GM19193 (cell line): ENCODE measurements around the gene FAM114A1.

ENCODE experiments used
- POLR2A ChIP-seq: IDR thresholded peaks from 4 replicates; pipeline ENCODE4 v1.6.1; 2011; ENCODE audit not compliant: insufficient read depth, insufficient read length; ENCODE audit errors: extremely low read depth

The FAM114A1 gene

DNA sequence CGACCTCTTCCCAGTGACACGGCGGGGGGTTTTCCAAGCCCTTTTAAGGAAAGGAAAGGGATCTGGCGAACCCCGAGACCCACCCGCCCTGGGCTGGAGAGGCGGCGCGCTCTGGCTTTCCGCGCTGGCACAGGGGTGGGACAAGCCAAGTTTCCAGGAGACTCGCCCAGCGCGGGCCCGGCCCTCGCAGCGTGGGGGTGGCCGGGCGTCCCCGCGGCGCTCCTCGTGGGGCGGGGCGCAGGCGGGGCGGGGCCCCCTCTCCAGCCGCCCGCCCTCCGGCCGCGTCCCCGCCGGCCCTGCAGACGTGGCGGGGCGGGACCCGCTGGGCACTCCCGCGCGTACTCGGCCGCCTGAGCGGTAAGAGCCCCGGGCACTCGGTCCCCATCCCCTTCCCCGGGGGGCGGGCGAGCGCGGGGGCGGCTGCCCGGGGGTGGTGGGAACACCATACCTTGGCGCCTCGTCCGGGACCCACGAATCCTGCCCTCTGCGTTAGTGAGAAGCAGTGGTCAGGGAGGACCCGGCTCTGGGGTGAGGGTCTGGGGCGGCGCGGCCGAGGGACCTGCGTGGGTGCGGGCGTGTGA is at the start of gene FAM114A1:
TSS of gene FAM114A1 (plus strand) at position 329 of the 581 bp plus-strand sequence. CDS start 10,273 bp downstream, outside the sequence.
- TF ChIP-seq POLR2A, result peak; percentile 37

DNA sequence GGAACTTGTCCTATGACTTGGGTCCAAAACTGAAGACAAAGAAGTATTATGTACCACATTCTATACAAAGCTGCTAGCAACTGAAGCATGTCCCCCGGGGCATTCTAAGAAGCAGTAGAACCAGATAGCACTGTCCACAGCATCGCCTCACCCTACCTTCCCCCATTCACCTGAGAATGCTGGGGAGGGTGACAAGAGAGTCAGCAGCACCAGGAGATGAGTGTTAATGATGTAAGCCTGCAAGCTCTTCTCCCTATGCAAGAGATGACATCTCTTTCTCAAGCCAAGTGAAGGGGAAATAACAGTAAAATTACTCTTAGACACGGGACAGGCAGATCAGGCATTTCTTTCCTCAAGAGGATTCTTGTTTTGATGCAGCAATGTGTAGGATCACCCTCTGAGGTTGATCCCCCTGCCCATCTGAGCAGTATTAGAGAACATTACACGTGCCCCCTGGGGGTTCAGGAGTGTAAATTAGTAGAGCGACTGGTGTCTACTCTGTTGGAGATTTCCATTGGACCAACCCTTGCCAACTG is 49.1 kb upstream of the FAM114A1 start:
- TF ChIP-seq POLR2A, result no peak

DNA sequence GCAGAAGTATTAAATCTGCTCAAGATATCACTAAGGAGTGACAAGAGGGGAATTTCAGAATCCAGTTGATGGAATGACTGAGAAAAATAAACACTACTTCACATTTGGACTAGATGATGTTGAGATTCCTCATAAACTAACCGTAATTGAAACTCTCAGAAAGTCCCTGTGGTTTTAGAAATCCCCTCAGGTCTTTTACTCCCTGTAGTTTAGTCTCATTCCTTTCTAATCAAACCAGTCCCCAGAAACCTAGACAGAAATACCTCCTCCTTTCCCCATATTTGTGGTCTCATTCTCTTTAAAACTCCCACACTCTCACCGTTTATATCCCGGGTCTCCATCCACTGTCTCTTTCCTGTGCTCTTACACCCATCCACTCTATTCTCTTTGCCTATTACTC is 48.0 kb upstream of the FAM114A1 start:
- no peak for TF ChIP-seq POLR2A

DNA sequence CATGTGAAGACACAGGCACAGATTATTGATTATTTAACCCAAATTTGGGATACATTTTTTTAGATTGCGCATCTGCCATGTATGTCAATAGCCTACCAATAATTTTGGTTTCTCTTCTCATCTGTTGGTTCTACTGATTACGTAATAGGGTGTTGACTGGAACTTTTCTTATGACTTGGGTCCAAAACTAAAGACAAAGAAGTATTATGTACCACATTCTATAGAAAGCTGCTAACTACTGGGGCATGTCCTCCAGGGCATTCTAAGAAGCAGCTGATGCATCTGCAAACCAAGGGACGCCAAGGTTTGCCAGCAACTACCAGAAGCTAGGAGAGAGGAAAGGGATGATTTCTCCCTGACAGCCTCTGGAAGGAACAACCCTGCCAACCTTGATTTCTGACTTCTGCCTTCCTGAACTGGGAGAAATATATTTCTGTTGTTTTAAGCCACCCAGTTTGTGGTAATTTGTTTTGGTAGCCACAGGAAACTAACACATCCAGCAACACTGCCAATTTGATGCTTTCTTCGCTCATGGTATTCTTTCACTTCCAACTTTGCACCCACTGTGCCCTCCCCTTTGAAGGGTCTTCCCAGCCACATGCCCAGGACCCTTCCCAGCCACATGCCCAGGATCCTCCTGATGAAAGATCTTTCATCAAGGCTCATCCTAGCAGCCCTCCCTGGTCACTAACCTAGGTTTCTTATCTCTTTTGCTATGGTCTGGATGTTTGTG is 47.1 kb upstream of the FAM114A1 start:
- TF ChIP-seq POLR2A, result no peak

DNA sequence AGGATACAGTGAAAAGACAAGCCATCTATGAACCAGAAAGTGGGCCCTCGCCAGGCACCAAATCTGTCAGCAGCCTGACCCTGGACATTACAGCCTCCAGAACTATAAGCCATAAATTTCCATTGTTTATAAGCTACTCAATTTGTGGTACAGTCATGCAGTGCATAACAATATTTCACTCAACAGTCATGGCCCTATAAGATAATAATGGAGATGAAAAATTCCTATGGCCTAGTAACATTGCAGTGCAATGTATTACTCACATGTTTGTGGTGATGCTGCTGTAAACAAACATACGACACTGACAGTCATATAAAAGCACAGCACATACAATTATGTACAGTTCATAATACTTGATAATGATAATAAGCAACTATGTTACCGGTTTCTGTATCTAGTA is 45.9 kb upstream of the FAM114A1 start:
- TF ChIP-seq POLR2A, result no peak

DNA sequence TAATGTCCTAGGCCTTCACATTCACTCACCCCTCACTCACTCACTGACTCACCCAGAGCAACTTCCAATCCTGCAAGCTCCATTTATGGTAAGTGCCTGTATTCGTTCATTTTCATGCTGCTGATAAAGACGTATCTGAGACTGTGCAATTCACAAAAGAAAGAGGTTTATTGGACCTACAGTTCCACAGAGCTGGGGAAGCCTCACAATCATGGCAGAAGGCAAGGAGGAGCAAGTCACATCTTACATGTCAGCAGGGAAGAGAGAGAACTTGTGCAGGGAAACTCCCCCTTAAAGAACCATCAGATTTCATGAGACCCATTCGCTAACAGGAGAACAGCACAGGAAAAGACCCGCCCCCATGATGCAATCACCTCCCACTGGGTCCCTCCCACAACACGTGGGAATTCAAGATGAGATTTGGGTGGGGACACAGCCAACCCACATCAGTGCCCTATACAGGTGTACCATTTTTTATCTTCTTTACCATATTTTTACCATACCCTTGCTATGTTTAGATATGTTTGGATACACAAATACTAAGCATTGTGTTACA is 44.8 kb upstream of the FAM114A1 start:
- TF ChIP-seq POLR2A, result no peak

DNA sequence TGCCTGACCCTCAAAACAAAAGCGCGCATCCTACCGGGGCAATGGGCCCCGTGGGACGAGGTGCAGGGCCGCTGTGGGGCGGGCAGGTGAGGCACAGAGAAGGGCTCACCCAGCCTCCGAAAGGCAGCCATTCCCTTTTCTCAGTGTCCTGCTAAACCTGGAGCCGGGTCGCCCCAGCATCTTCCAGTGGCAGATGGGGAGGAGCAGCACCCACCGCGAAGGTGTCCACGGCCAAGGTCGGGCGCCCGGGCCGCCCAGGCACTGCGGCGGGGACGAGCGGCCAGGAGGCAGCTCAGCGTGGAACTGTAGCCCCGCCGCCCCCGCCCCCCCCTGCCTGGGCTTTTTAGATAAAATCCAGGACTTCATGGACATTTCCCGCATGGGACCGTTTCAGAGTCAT is 43.8 kb upstream of the FAM114A1 start:
- TF ChIP-seq POLR2A, result no peak

DNA sequence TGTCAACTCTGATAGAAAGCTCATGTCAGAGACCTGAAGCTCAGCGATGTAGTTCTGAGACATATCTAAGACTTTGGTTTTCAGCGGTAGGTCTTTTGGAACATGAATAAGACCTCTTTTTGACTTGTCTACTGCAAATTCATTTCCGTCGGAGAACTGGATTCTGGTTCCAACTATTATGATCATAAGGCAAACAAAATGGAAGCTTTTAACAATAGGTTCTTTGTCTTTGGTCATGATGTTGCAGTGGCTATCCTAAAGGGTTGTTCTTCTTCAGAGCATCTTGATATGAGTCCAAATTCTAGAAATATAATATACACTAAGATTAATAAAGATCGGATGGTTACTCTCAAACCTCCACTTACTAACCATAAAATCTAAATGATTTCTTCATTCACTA is 38.4 kb upstream of the FAM114A1 start:
- no peak for TF ChIP-seq POLR2A

DNA sequence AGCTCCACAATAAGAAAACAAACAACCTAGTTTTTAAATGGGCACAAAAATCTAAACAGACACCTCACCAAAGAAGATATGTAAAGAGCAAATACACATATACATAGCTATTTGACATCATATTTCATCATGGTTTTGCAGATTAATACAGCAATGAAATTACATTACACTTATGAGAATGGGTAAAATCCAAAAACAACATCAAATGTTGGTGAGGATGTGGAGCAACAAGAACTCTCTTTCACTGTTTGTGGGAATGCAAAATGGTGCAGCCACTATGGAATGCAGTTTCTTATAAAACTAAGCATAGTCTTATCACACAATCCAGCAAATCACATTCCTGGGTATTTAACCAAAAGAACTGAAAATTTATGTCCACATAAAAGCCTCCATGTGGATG is 36.0 kb upstream of the FAM114A1 start:
- TF ChIP-seq POLR2A, result no peak

DNA sequence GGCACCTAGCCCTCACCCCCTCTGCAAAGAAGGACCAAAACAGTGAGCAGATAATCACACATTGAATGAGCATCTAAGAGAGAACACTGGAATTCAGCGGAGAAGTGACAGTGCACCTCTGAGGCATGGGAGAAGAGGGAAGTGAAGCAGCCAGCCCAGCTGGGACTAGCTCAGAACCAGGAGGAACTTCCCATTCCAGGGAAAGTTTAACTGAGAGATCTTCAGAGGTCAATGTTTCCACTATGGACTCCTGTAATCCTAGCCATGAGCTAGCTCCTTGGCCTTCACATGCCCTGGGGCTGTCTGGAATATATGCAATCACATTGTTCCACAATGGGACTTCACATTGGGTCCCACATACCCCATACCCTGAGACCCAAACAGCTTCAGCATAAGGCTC is 35.4 kb upstream of the FAM114A1 start:
- TF ChIP-seq POLR2A, result no peak

DNA sequence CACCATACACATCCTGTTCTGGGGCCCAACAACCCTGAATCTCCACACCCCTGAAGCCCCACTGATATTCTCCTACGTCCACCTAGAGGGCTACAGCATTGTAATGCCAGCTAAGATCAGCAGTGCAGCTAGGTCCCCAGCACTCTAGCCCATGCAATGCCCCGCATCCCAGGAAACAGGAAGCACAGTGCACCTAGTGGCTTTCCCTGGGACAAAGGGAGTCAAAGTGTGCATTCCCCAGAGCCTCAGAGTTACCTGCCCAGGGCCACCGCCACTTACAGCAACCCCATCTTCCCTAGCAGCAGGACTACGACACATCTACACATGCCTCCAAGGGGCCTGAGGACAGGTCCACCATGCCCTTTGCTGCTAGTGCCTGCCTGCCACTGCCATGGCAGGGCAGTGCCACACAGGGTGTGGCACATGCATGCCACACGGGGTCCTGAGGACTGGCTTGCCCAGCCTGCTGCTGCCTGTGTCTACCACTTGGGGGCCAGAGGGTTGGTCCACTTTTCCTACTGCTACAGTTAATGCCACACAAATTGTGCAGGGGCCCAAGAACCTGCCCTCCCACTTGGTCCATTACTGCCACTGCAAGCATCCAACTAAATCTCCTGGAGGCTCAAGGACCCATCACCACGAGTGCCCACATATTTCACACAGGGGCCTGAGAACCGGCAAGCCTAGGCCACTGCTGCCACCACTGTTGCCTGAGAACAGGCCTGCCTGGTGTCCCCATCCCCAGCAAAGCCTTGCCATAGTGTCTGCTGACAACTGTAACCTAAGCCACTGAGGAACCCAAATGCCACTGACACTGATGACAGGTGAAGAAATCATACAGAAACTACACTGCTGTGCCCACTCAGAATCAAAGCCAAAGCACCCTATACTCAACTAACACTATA is 34.7 kb upstream of the FAM114A1 start:
- TF ChIP-seq POLR2A, result no peak

DNA sequence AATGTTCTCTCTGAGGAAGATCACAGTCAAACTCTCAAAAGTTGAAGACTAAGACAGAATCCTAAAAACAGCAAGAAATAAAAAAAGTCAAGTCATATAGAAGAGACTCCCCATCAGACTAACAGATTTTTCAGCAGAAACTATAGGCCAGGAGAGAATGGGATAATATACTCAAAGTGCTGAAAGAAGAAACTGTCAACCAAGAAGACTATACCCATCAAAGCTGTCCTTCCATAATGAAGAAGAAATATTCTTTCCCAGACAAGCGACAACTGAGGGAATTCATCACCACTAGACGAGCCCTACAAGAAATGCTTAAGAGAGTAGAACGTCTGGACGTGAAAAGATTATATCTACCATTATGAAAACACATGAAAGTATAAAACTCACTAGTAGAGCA is 33.0 kb upstream of the FAM114A1 start:
- TF ChIP-seq POLR2A, result no peak

DNA sequence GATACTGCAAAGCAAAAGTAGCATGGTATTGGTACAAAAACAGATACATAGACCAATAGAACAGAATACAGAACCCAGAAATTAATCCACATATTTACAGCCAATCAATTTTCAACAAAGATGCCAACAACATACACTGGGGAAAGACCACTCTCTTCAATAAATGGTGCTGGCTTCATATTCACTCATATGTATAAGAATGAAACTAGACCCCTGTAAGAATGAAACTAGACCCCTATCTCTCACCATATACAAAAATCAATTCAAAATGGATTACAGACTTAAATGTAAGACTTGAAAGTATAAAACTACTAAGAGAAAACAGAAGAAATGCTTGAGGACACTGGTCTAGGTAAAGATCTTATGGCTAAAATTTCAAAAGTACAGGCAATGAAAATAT is 30.3 kb upstream of the FAM114A1 start:
- TF ChIP-seq POLR2A, result no peak

DNA sequence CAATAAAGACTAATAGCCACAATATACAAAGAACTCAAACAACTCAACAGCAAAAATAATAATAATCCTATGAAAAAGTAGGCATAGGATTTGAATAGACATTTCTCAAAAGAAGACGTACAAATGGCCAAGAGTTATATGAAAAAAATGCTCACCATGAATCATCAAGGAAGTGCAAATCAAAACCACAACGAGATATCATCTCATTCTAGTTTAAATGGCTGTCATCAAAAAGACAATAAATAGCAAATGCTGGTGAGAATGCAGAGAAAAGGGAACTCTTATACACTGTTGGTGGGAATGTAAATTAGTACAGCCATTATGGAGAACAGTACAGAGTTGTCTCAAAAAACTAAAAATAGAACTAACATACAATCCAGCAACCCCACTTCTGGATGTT is 29.8 kb upstream of the FAM114A1 start:
- TF ChIP-seq POLR2A, result no peak

DNA sequence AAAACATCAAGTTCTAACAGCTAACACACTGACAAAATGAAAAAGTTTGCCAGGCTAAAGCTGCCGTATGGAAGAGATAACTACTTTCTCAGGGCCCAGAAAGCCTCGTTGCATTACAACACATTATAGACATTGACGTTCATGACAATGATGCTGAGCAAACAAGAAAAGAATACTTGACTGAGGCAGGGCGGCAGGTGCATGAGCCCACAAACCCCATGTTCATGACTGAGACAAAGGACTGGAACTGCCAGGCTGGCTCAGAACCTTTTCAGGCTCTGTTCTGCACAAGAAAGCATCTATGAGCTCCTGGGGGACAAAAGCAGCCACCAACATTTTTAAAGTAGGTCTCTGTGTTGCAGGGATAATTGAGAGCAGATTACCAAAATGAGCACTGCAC is 24.6 kb upstream of the FAM114A1 start:
- no peak for TF ChIP-seq POLR2A

DNA sequence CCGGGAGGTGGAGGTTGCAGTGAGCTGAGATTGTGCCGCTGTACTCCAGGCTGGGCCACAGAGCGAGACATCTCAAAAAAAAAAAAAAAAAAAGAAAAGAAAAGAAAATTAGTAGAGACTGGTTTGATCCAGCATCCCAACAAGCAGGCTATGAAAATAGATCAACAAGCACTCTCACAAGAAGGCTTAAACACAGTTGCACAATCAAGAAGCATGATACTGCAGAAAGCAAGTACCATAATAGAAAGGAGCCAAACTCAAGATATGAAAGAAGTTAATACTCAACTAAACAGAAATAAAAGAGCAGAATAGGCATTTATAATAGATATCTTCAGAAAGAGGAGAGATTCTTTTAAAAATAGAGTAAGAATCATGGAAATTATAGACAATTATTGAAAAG is 21.6 kb upstream of the FAM114A1 start:
- no peak for TF ChIP-seq POLR2A

DNA sequence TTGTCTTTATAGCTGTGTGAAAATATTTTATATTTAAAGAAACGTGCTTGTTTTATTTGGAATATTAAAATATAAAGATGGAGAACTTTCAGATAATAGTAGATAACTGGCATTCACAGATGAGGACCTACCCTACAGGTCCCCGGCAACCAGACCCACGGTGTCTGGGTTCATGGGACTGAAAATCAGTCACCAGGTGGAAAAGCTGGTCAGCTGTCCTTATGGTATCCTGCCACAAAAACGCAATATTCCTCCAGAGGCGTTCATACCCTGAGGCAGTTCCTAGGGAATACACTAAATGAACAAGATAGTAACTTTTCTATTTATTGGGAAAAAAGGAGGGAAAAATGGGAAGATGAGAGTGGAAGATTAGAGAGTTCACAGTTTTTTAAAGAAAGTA is 12.1 kb upstream of the FAM114A1 start:
- TF ChIP-seq POLR2A, result no peak
